Hepatocyte (in vitro differentiated cells): ENCODE measurements around the gene B4GALT4. TPM values are rescaled to one million over a fixed set of nuclear protein-coding genes. Genes with fewer than 3 reads are reported as not detected.

Source experiments
- DNase-seq: peaks from one replicate; pipeline ENCODE4 v3.0.0-alpha.2; 2016; ENCODE audit warnings: low spot score
- H2AFZ ChIP-seq: fragments of 200-600 bp; sonication (generic); 2 replicates; pipeline ENCODE4 v1.6.0; 2016; ENCODE audit warnings: antibody characterized with exemption, mild to moderate bottlenecking
- H3K27ac ChIP-seq: fragments of 200-600 bp; sonication (generic); 2 replicates; pipeline ENCODE4 v1.5.1; 2016; ENCODE audit warnings: mild to moderate bottlenecking
- H3K27me3 ChIP-seq: fragments of 200-600 bp; sonication (generic); 2 replicates; pipeline ENCODE4 v1.6.1; 2016
- H3K36me3 ChIP-seq: fragments of 200-600 bp; sonication (generic); replicated peaks from 2 replicates; pipeline ENCODE4 v1.5.1; 2016; ENCODE audit warnings: low read depth; ENCODE audit not compliant: insufficient read depth
- H3K4me1 ChIP-seq: fragments of 200-600 bp; sonication (generic); 2 replicates; pipeline ENCODE4 v1.5.1; 2016; ENCODE audit warnings: mild to moderate bottlenecking, moderate library complexity; ENCODE audit not compliant: insufficient read depth
- H3K4me2 ChIP-seq: fragments of 200-600 bp; sonication (generic); 2 replicates; pipeline ENCODE4 v1.6.0; 2016
- H3K4me3 ChIP-seq: fragments of 200-600 bp; sonication (generic); 2 replicates; pipeline ENCODE4 v1.5.1; 2016; ENCODE audit warnings: mild to moderate bottlenecking
- H3K79me2 ChIP-seq: fragments of 200-600 bp; sonication (generic); 2 replicates; pipeline ENCODE4 v1.6.0; 2017; ENCODE audit warnings: mild to moderate bottlenecking
- H3K9me2 ChIP-seq: fragments of 200-600 bp; sonication (generic); replicated peaks from 2 replicates; pipeline ENCODE4 v1.6.0; 2017; ENCODE audit warnings: mild to moderate bottlenecking; ENCODE audit not compliant: insufficient read depth
- H3K9me3 ChIP-seq: fragments of 200-600 bp; sonication (generic); 2 replicates; pipeline ENCODE4 v1.5.1; 2016; ENCODE audit warnings: low read depth, mild to moderate bottlenecking
- H4K20me1 ChIP-seq: fragments of 200-600 bp; sonication (generic); 2 replicates; pipeline ENCODE4 v1.6.0; 2016; ENCODE audit warnings: mild to moderate bottlenecking; ENCODE audit not compliant: insufficient read depth, poor library complexity, severe bottlenecking
- CTCF ChIP-seq: fragments of 200-600 bp; sonication (generic); IDR thresholded peaks from 2 replicates; pipeline ENCODE4 v1.5.1; 2016; ENCODE audit warnings: antibody characterized with exemption, mild to moderate bottlenecking; ENCODE audit not compliant: poor library complexity
- EZH2 ChIP-seq: fragments of 200-600 bp; sonication (generic); IDR thresholded peaks from 2 replicates; pipeline ENCODE4 v1.6.1; 2016; ENCODE audit warnings: antibody characterized with exemption, mild to moderate bottlenecking, borderline replicate concordance
- EZH2phosphoT487 ChIP-seq: fragments of 200-600 bp; sonication (generic); IDR thresholded peaks from one replicate; pipeline ENCODE4 v1.6.1; 2018; ENCODE audit warnings: antibody characterized with exemption, mild to moderate bottlenecking, low read depth, moderate library complexity; ENCODE audit not compliant: unreplicated experiment, severe bottlenecking
- WGBS: methylation state at CpG from one replicate; pipeline ENCODE4 v1.1.6; 2016; ENCODE audit warnings: low lambda C conversion rate; ENCODE audit errors: missing lambda C conversion rate; 5-methylcytosine and 5-hydroxymethylcytosine counted together
- polyA plus RNA-seq: library from polyadenylated mRNA; unstranded; fragments of >200 nt; fragmentation: Nextera tagmentation; extraction: Ambion mirVana; gene quantifications from 2 replicates; pipeline ENCODE4 v1.2.1, GENCODE V29; 2016
- total RNA-seq: library from RNA; depleted of rRNA; stranded (reverse); fragments of >200 nt; gene quantifications from 2 replicates; pipeline ENCODE4 v1.2.3, GENCODE V29; 2014

B4GALT4 gene
- total and polyA plus RNA-seq, 2 experiments from 2014 or later, result 54.0 to 55.7 TPM

- H4K20me1 ChIP-seq, result no peaks in the 10 kb centered on the region
- H3K4me1 ChIP-seq, result peaks cover 8% of the 10 kb centered on the region
- no peak overlapping the region for H3K4me2 ChIP-seq
- no peaks in the 10 kb centered on the region for H3K9me3 ChIP-seq
- no peaks in the 10 kb centered on the region for H3K27me3 ChIP-seq
- no peak for TF ChIP-seq CTCF
- no peak for TF ChIP-seq EZH2
- TF ChIP-seq EZH2phosphoT487, result no peak
- peak overlapping the region; percentile 90 for H3K27ac ChIP-seq
- no peaks in the 10 kb centered on the region for H3K36me3 ChIP-seq
- WGBS, result 81% methylated on average over 4 of the region's 4 CpGs
- H3K9me2 ChIP-seq, result no peaks in the 10 kb centered on the region
- no peak for DNase-seq
- no peaks in the 10 kb centered on the region for H3K79me2 ChIP-seq
- H3K4me3 ChIP-seq, result no peak overlapping the region
- no peak overlapping the region for H2AFZ ChIP-seq
These were observed 63.4 kb downstream of the B4GALT4 start for GRCh38 chr3:119177321-119177720.

GRCh38 chr3:119176778-119177177, 63.9 kb downstream of the B4GALT4 start:
- H3K4me3 ChIP-seq, result no peak overlapping the region
- no peaks in the 10 kb centered on the region for H3K27me3 ChIP-seq
- no peaks in the 10 kb centered on the region for H3K9me3 ChIP-seq
- H3K36me3 ChIP-seq, result no peaks in the 10 kb centered on the region
- no peak overlapping the region for H2AFZ ChIP-seq
- no peaks in the 10 kb centered on the region for H3K9me2 ChIP-seq
- H3K27ac ChIP-seq, result peak overlapping the region; percentile 90
- 67% methylated on average over 4 of the region's 4 CpGs for WGBS
- no peaks in the 10 kb centered on the region for H4K20me1 ChIP-seq
- H3K4me2 ChIP-seq, result peak overlapping the region; percentile 50
- H3K4me1 ChIP-seq, result peaks cover 4% of the 10 kb centered on the region
- TF ChIP-seq EZH2phosphoT487 (no peak), CTCF (no peak), EZH2 (no peak)
- DNase-seq, result no peak
- no peaks in the 10 kb centered on the region for H3K79me2 ChIP-seq

GRCh38 chr3:119175872-119176756, 64.6 kb downstream of the B4GALT4 start:
- no peaks in the 10 kb centered on the region for H3K9me2 ChIP-seq
- no peaks in the 10 kb centered on the region for H3K79me2 ChIP-seq
- WGBS, result 61% methylated on average over 10 of the region's 10 CpGs
- TF ChIP-seq EZH2 (no peak), EZH2phosphoT487 (no peak)
- DNase-seq, result peak; percentile 72
- H3K9me3 ChIP-seq, result no peaks in the 10 kb centered on the region
- H3K27ac ChIP-seq, result peak overlapping the region; percentile 90
- H3K27me3 ChIP-seq, result no peaks in the 10 kb centered on the region
- no peaks in the 10 kb centered on the region for H3K36me3 ChIP-seq
- peak overlapping the region; percentile 32 for H2AFZ ChIP-seq
- H4K20me1 ChIP-seq, result no peaks in the 10 kb centered on the region
- no peak overlapping the region for H3K4me3 ChIP-seq
- peaks cover 4% of the 10 kb centered on the region for H3K4me1 ChIP-seq
- peak overlapping the region; percentile 50 for H3K4me2 ChIP-seq

GRCh38 chr3:119173325-119173724, 67.4 kb downstream of the B4GALT4 start, which contains the start of gene UPK1B:
TSS of gene UPK1B (plus strand) at chr3:119173598. CDS start at chr3:119186742, 13,144 bp downstream.
- DNase-seq, result no peak
- Histone ChIP-seq H2AFZ (no peak within 1 kb of the TSS), H3K36me3 (no peaks in the 10 kb centered on the region), H3K4me1 (peaks cover 4% of the 10 kb centered on the region), H3K9me3 (no peaks in the 10 kb centered on the region), H4K20me1 (no peaks in the 10 kb centered on the region), H3K27me3 (no peaks in the 10 kb centered on the region), H3K9me2 (no peaks in the 10 kb centered on the region), H3K4me2 (peak within 1 kb of the TSS; percentile 50), H3K79me2 (no peaks in the 10 kb centered on the region), H3K27ac (no peak within 1 kb of the TSS), H3K4me3 (no peak within 1 kb of the TSS)
- TF ChIP-seq CTCF, result no peak
- TF ChIP-seq EZH2, result no peak
- TF ChIP-seq EZH2phosphoT487, result no peak
- 35% methylated on average over 13 of the region's 13 CpGs for WGBS
